ENCODE measurements around the gene RSL24D1. TPM values are rescaled to one million over a fixed set of nuclear protein-coding genes. Genes with fewer than 3 reads are reported as not detected.

RSL24D1 gene
- total and polyA plus RNA-seq, 2 of the 4 experiments (the other 2 are of a cell fraction) = 36.5 to 36.7 TPM

DNA sequence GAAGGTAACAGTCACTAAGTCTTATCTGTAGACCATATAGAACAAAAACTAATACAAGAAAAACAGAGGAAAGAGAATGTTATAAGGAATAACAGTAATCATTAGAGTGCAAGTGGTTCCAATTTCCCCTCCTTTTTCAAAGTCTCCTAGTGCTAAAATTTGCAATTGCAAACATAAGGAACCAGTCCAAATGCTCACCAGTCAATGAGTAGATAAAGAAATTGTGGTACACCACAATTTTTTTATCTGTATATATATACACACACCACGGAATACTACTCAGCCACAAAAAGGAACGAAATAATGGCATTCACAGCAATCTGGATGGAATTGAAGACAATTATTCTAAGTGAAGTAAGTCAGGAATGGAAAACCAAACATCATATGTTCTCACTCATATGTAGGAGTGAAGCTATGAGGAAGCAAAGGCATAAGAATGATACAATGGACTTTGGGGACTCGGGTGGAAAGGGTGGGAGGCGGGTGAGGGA lies 38.9 kb upstream of the RSL24D1 start:
- no TSS peak for BruUV-seq (replicated peaks)

More for the DNA sequence above, 38.9 kb upstream of the RSL24D1 start:
- Histone ChIP-seq H3K4me1 (ENCODE audit: control insufficient read depth, insufficient read depth, low read length) (no peaks in the 10 kb centered on the region), H3K4me2 (ENCODE audit: low read depth, low read length) (no peak overlapping the region), H3K27me3 (ENCODE audit: control insufficient read depth, insufficient read depth, low read length) (no peaks in the 10 kb centered on the region), H3K9me1 (ENCODE audit: insufficient read depth, low read length) (peaks cover 3% of the 10 kb centered on the region; the same call in 1 of the 2 replicates), H2AK5ac (ENCODE audit: low read depth, low read length) (no peak overlapping the region), H2BK20ac (ENCODE audit: low read depth, low read length) (no peak overlapping the region), H3K9me3 (ENCODE audit: control insufficient read depth, insufficient read depth, low read length) (no peaks in the 10 kb centered on the region), H4K8ac (ENCODE audit: low read depth in 2 of 2, low read length in 2 of 2) (no peak overlapping the region), H3K79me1 (ENCODE audit: low read depth in 1 of 2, low read length in 2 of 2) (peaks cover 0 to 3% of the 10 kb centered on the region in 2 experiments; a peak in 2 of 4 replicates), H3K56ac (ENCODE audit: extremely low read depth, insufficient read depth, low read length) (no peak overlapping the region), H2BK5ac (ENCODE audit: low read depth, low read length, poor library complexity, severe bottlenecking) (no peak overlapping the region), H4K20me1 (ENCODE audit: insufficient read depth, low read length) (no peaks in the 10 kb centered on the region), H3K18ac (ENCODE audit: low read depth, low read length) (no peak overlapping the region), H4K5ac (ENCODE audit: low read depth, low read length) (no peak overlapping the region), H3K9ac (ENCODE audit: low read depth, low read length) (no peak overlapping the region), H3K27ac (ENCODE audit: insufficient read depth, low read length) (no peak overlapping the region), H2AFZ (replicated peaks; ENCODE audit: low read length, poor library complexity) (no peak overlapping the region), H3K23ac (ENCODE audit: low read depth, low read length) (no peak overlapping the region), H2BK120ac (ENCODE audit: low read depth, low read length) (no peak overlapping the region), H3K4me3 (ENCODE audit: insufficient read depth, low read depth, low read length) (no peak overlapping the region), H3K14ac (replicated peaks; ENCODE audit: low read depth, low read length) (no peak overlapping the region), H2AK9ac (replicated peaks; ENCODE audit: low read depth, low read length, poor library complexity) (no peak overlapping the region), H2BK15ac (ENCODE audit: low read depth, low read length) (no peak overlapping the region), H3K4ac (ENCODE audit: low read depth, low read length) (no peak overlapping the region), H4K91ac (ENCODE audit: insufficient read depth, low read depth, low read length) (no peak overlapping the region), H3K36me3 (ENCODE audit: control insufficient read depth, insufficient read depth, low read length) (0 out of 2 replicates have a peak, but pooled peaks cover 1% of the 10 kb centered on the region)
- no peak for ATAC-seq (ENCODE audit: low read depth)
- dilution Hi-C loops (cut with HindIII; ENCODE audit: low sequenced_read_pairs, unreplicated experiment) (no loop called here), in situ Hi-C loops (cut with MboI; ENCODE audit: low sequenced_read_pairs) (no loop called here), intact Hi-C loops (cut with micrococcal nuclease) (no loop called here)
- no peak for DNase-seq
- ChIA-PET POLR2A (ENCODE audit: unreplicated experiment) (no interaction called here), CTCF (no interaction called here)
- TF ChIP-seq CEBPB (IDR thresholded peaks at IDR 0.05; ENCODE audit: low read depth, low read length) (no peak), MAZ (IDR thresholded peaks at IDR 0.05; ENCODE audit: borderline replicate concordance, low read depth, low read length) (no peak), RCOR1 (IDR thresholded peaks at IDR 0.05; ENCODE audit: insufficient replicate concordance, low read length) (no peak), CHD1 (IDR thresholded peaks at IDR 0.05; ENCODE audit: low read depth, low read length) (no peak), MXI1 (IDR thresholded peaks at IDR 0.05; ENCODE audit: borderline replicate concordance, low read depth, low read length) (no peak), BHLHE40 (IDR thresholded peaks at IDR 0.05; ENCODE audit: low read depth, low read length) (no peak), MAFK (IDR thresholded peaks at IDR 0.05; ENCODE audit: low read depth, low read length) (no peak), FOS (IDR thresholded peaks at IDR 0.05; ENCODE audit: low read depth, low read length) (no peak), RAD21 (IDR thresholded peaks at IDR 0.05; ENCODE audit: low read length) (no peak), NFE2L2 (IDR thresholded peaks at IDR 0.05; ENCODE audit: low read depth, low read length) (no peak), SMC3 (IDR thresholded peaks at IDR 0.05; ENCODE audit: low read depth, low read length) (no peak), POLR2A (IDR thresholded peaks at IDR 0.05; ENCODE audit: low read depth, low read length) (no peak), RFX5 (IDR thresholded peaks at IDR 0.05; ENCODE audit: low read depth, low read length) (no peak)
- TF ChIP-seq, protein P1, sequence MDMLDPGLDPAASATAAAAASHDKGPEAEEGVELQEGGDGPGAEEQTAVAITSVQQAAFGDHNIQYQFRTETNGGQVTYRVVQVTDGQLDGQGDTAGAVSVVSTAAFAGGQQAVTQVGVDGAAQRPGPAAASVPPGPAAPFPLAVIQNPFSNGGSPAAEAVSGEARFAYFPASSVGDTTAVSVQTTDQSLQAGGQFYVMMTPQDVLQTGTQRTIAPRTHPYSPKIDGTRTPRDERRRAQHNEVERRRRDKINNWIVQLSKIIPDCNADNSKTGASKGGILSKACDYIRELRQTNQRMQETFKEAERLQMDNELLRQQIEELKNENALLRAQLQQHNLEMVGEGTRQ (IDR thresholded peaks at IDR 0.05; ENCODE audit: low read depth, low read length) = no peak
- TF ChIP-seq, protein P2, sequence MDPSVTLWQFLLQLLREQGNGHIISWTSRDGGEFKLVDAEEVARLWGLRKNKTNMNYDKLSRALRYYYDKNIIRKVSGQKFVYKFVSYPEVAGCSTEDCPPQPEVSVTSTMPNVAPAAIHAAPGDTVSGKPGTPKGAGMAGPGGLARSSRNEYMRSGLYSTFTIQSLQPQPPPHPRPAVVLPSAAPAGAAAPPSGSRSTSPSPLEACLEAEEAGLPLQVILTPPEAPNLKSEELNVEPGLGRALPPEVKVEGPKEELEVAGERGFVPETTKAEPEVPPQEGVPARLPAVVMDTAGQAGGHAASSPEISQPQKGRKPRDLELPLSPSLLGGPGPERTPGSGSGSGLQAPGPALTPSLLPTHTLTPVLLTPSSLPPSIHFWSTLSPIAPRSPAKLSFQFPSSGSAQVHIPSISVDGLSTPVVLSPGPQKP (IDR thresholded peaks at IDR 0.05; ENCODE audit: borderline replicate concordance, low read depth, low read length) = no peak
- TF ChIP-seq, protein P3, sequence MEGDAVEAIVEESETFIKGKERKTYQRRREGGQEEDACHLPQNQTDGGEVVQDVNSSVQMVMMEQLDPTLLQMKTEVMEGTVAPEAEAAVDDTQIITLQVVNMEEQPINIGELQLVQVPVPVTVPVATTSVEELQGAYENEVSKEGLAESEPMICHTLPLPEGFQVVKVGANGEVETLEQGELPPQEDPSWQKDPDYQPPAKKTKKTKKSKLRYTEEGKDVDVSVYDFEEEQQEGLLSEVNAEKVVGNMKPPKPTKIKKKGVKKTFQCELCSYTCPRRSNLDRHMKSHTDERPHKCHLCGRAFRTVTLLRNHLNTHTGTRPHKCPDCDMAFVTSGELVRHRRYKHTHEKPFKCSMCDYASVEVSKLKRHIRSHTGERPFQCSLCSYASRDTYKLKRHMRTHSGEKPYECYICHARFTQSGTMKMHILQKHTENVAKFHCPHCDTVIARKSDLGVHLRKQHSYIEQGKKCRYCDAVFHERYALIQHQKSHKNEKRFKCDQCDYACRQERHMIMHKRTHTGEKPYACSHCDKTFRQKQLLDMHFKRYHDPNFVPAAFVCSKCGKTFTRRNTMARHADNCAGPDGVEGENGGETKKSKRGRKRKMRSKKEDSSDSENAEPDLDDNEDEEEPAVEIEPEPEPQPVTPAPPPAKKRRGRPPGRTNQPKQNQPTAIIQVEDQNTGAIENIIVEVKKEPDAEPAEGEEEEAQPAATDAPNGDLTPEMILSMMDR (conservative IDR thresholded peaks at IDR 0.05; ENCODE audit: low read depth, low read length) = no peak
- WGBS, 2 experiments (ENCODE audit: extremely low coverage in 2 of 2, insufficient read length in 1 of 2) = no CpG with 5 or more reads among the region's 4 CpGs

Data from IMR-90 (cell line).